Endodermal cell (in vitro differentiated cells): ENCODE measurements around the gene TRA2B. TPM values are rescaled to one million over a fixed set of nuclear protein-coding genes. Genes with fewer than 3 reads are reported as not detected.
A peak's percentile ranks its signal among the peaks of the same experiment; 100 is the strongest.

ENCODE experiments used
- DNase-seq: peaks from one replicate; pipeline ENCODE4 v3.0.0-alpha.2; 2017
- H3K27ac ChIP-seq: 2 replicates; pipeline ENCODE4 v1.5.1; 2013; ENCODE audit warnings: mild to moderate bottlenecking, low read depth, low read length, moderate library complexity
- H3K27me3 ChIP-seq: 2 replicates; pipeline ENCODE4 v1.6.1; 2013; ENCODE audit warnings: mild to moderate bottlenecking, low read length, moderate library complexity; ENCODE audit not compliant: insufficient read depth, control insufficient read depth, poor library complexity, severe bottlenecking
- H3K36me3 ChIP-seq: 2 replicates; pipeline ENCODE4 v1.7.0; 2013; ENCODE audit warnings: mild to moderate bottlenecking, low read length, moderate library complexity; ENCODE audit not compliant: control insufficient read depth, insufficient read depth
- H3K4me1 ChIP-seq: one replicate; pipeline ENCODE4 v1.7.0; 2013; ENCODE audit warnings: low read length; ENCODE audit not compliant: control insufficient read depth, insufficient read depth
- H3K4me3 ChIP-seq: 2 replicates; pipeline ENCODE4 v1.5.1; 2013; ENCODE audit warnings: mild to moderate bottlenecking, low read length, moderate library complexity
- H3K9ac ChIP-seq: 2 replicates; pipeline ENCODE4 v1.6.1; 2013; ENCODE audit warnings: mild to moderate bottlenecking, low read length, moderate library complexity; ENCODE audit not compliant: poor library complexity, severe bottlenecking; ENCODE audit errors: extremely low read depth
- H3K9me3 ChIP-seq: 2 replicates; pipeline ENCODE4 v1.6.1; 2013; ENCODE audit warnings: mild to moderate bottlenecking, low read length, moderate library complexity; ENCODE audit not compliant: control insufficient read depth
- H3K27ac Mint-ChIP-seq: 2 replicates; pipeline ENCODE4 v1.8.0; 2020; ENCODE audit warnings: mixed read lengths
- H3K27me3 Mint-ChIP-seq: 2 replicates; pipeline ENCODE4 v1.8.0; 2021; ENCODE audit warnings: mild to moderate bottlenecking, mixed read lengths; ENCODE audit not compliant: insufficient read depth
- H3K36me3 Mint-ChIP-seq: 2 replicates; pipeline ENCODE4 v1.8.0; 2020; ENCODE audit warnings: low read depth, mixed read lengths
- H3K4me1 Mint-ChIP-seq: 2 replicates; pipeline ENCODE4 v1.8.0; 2020; ENCODE audit warnings: mixed read lengths
- H3K4me3 Mint-ChIP-seq: 2 replicates; pipeline ENCODE4 v1.8.0; 2020; ENCODE audit warnings: mild to moderate bottlenecking, moderate library complexity, mixed read lengths
- H3K9me3 Mint-ChIP-seq: 2 replicates; pipeline ENCODE4 v1.8.0; 2020; ENCODE audit warnings: mild to moderate bottlenecking, mixed read lengths
- CTCF ChIP-seq: fragments of 200-600 bp; sonication (generic); conservative IDR thresholded peaks from 2 replicates; pipeline ENCODE4 v1.5.0; 2021; ENCODE audit warnings: antibody characterized with exemption, mild to moderate bottlenecking
- WGBS, 2 experiments: methylation state at CpG; one replicate each; pipeline versions ENCODE4 v1.1.5 to v1.1.7; 2013; ENCODE audit warnings: missing lambda C conversion rate in 2 of 2, mixed read lengths in 1 of 2; ENCODE audit not compliant: insufficient coverage in 1 of 2, insufficient read length in 1 of 2; 5-methylcytosine and 5-hydroxymethylcytosine counted together
- total RNA-seq, 2 donors: library from RNA; stranded (reverse); fragmentation: NEBNext Ultra II Directional in 1 of 2; extraction: Animal tissue kit (Norgen Biotek cat#: 25700) in 1 of 2; gene quantifications; 2 replicates in 1 of 2; 3 replicates in 1 of 2; pipeline ENCODE4 v1.2.1, GENCODE V29; 2021

Gene TRA2B
- total RNA-seq, 2 donors from 2014 or later, result 222 to 230 TPM

GRCh38 chr3:185950728-185951127, 12.9 kb upstream of the TRA2B start:
- peaks cover 8% of the 10 kb centered on the region for H3K9me3 Mint-ChIP-seq
- no peak overlapping the region for H3K27ac Mint-ChIP-seq
- peaks cover 9% of the 10 kb centered on the region for H3K4me1 Mint-ChIP-seq
- no peak for DNase-seq
- H3K27me3 ChIP-seq, result no peaks in the 10 kb centered on the region
- no peaks in the 10 kb centered on the region for H3K9me3 ChIP-seq
- 86 to 96% methylated on average over 3 of the region's 3 CpGs for WGBS, 2 experiments
- H3K4me3 ChIP-seq, result no peak overlapping the region
- H3K36me3 Mint-ChIP-seq, result no peaks in the 10 kb centered on the region
- no peak overlapping the region for H3K27ac ChIP-seq
- H3K27me3 Mint-ChIP-seq, result no peaks in the 10 kb centered on the region
- peak overlapping the region; percentile 61 for H3K4me3 Mint-ChIP-seq
- no peak overlapping the region for H3K9ac ChIP-seq
- H3K4me1 ChIP-seq, result no peaks in the 10 kb centered on the region
- no peaks in the 10 kb centered on the region for H3K36me3 ChIP-seq
- TF ChIP-seq CTCF, result no peak

GRCh38 chr3:185949515-185949914, 11.7 kb upstream of the TRA2B start:
- Histone ChIP-seq H3K4me1 (no peaks in the 10 kb centered on the region), H3K4me3 (no peak overlapping the region), H3K9ac (no peak overlapping the region), H3K27me3 (no peaks in the 10 kb centered on the region), H3K27ac (no peak overlapping the region), H3K9me3 (no peaks in the 10 kb centered on the region), H3K36me3 (no peaks in the 10 kb centered on the region)
- no peaks in the 10 kb centered on the region for H3K27me3 Mint-ChIP-seq
- H3K4me1 Mint-ChIP-seq, result peaks cover 7% of the 10 kb centered on the region
- 87% methylated on average over 6 of the region's 6 CpGs; no CpG with 5 or more reads in 1 of the 2 experiments for WGBS, 2 experiments
- no peaks in the 10 kb centered on the region for H3K36me3 Mint-ChIP-seq
- TF ChIP-seq CTCF, result no peak
- H3K27ac Mint-ChIP-seq, result peak overlapping the region; percentile 92
- DNase-seq, result peak; percentile 77
- peaks cover 8% of the 10 kb centered on the region for H3K9me3 Mint-ChIP-seq
- H3K4me3 Mint-ChIP-seq, result peak overlapping the region; percentile 61

GRCh38 chr3:185948292-185948691, 10.5 kb upstream of the TRA2B start:
- Mint-ChIP-seq H3K27me3 (no peaks in the 10 kb centered on the region), H3K9me3 (peaks cover 8% of the 10 kb centered on the region), H3K4me3 (no peak overlapping the region), H3K27ac (no peak overlapping the region), H3K4me1 (peaks cover 7% of the 10 kb centered on the region), H3K36me3 (no peaks in the 10 kb centered on the region)
- no peak for DNase-seq
- no peak overlapping the region for H3K9ac ChIP-seq
- H3K4me3 ChIP-seq, result no peak overlapping the region
- H3K9me3 ChIP-seq, result no peaks in the 10 kb centered on the region
- no peaks in the 10 kb centered on the region for H3K27me3 ChIP-seq
- no peaks in the 10 kb centered on the region for H3K36me3 ChIP-seq
- H3K4me1 ChIP-seq, result peaks cover 2% of the 10 kb centered on the region
- TF ChIP-seq CTCF, result no peak
- no peak overlapping the region for H3K27ac ChIP-seq
- whole genome bisulfite sequencing, 2 experiments, result 91 to 100% methylated on average over 1 to 3 of the region's 3 CpGs
